Measurements from ENCODE around the gene ZNF439. TPM values are rescaled to one million over a fixed set of nuclear protein-coding genes. Genes with fewer than 3 reads are reported as not detected.
"Not testable (repeated sequence)": the region's sequence is repeated elsewhere in the genome, so short reads cannot be mapped to it uniquely, and the experiment has no call there.

ZNF439 gene
- 10 to 100 TPM; 16.0 to 16.8 TPM for total RNA-seq

- ATAC-seq (ENCODE audit: low read depth) (peak; percentile 99), DNase-seq (peak; percentile 91)
- peaks cover 11% of the 10 kb centered on the region for H3K4me1 Mint-ChIP-seq
- peaks cover 2% of the 10 kb centered on the region for H3K9me3 Mint-ChIP-seq
- H3K4me3 Mint-ChIP-seq = peak within 1 kb of the TSS; percentile 90
- H3K36me3 Mint-ChIP-seq = peaks cover 33% of the 10 kb centered on the region
- POLR2A ChIA-PET = interaction anchor here (0.6 to 2.8 kb wide), 6 partner anchors 9 to 691 kb away, joined by 3 to 13 read pairs (median 4); partner anchors contain the start of genes ZNF440, ZNF491 and ZNF700
- no peaks in the 10 kb centered on the region for H3K27me3 Mint-ChIP-seq
- H3K27ac Mint-ChIP-seq = peak within 1 kb of the TSS; percentile 89
These were observed at the start of gene ZNF439 for GRCh38 chr19:11848594-11849469. Gene ZNF439, plus strand, starts transcription at chr19:11848726. Its CDS starts 142 bp downstream, at chr19:11848868.

- Mint-ChIP-seq H3K36me3 (peaks cover 19% of the 10 kb centered on the region), H3K9me3 (peaks cover 33% of the 10 kb centered on the region), H3K27ac (no peak overlapping the region), H3K4me3 (no peak overlapping the region), H3K27me3 (no peaks in the 10 kb centered on the region), H3K4me1 (no peaks in the 10 kb centered on the region)
- DNase-seq (no peak), ATAC-seq (ENCODE audit: low read depth) (no peak)
- POLR2A ChIA-PET = interaction anchor here (0.6 kb wide), 1 partner anchor 210 kb away, joined by 4 read pairs; no protein-coding TSS in a partner anchor
These were observed 42.0 kb upstream of the ZNF439 start for GRCh38 chr19:11806354-11807098.

GRCh38 chr19:11807099-11807380 is 41.5 kb upstream of the ZNF439 start:
- no peaks in the 10 kb centered on the region for H3K27me3 Mint-ChIP-seq
- ATAC-seq (ENCODE audit: low read depth) (no peak), DNase-seq (no peak)
- H3K27ac Mint-ChIP-seq = no peak overlapping the region
- H3K9me3 Mint-ChIP-seq = peaks cover 33% of the 10 kb centered on the region
- H3K36me3 Mint-ChIP-seq = peaks cover 19% of the 10 kb centered on the region
- POLR2A ChIA-PET = interaction anchor here (0.6 kb wide), 2 partner anchors 60 to 210 kb away, joined by 3 to 4 read pairs; no protein-coding TSS in a partner anchor
- no peak overlapping the region for H3K4me3 Mint-ChIP-seq
- no peaks in the 10 kb centered on the region for H3K4me1 Mint-ChIP-seq

GRCh38 chr19:11813703-11814028 is 34.9 kb upstream of the ZNF439 start:
- ATAC-seq (ENCODE audit: low read depth) (peak; percentile 42), DNase-seq (no peak)
- peaks cover 35% of the 10 kb centered on the region for H3K36me3 Mint-ChIP-seq
- POLR2A ChIA-PET = interaction anchor here (1.0 to 2.7 kb wide), 4 partner anchors 16 to 76 kb away, joined by 3 to 18 read pairs (median 8); partner anchors contain the start of genes ZNF439 and ZNF491
- no peaks in the 10 kb centered on the region for H3K27me3 Mint-ChIP-seq
- H3K4me3 Mint-ChIP-seq = peak overlapping the region; percentile 87
- H3K9me3 Mint-ChIP-seq = peaks cover 20% of the 10 kb centered on the region
- H3K27ac Mint-ChIP-seq = peak overlapping the region; percentile 83
- H3K4me1 Mint-ChIP-seq = peaks cover 10% of the 10 kb centered on the region

- Mint-ChIP-seq H3K4me1 (peaks cover 10% of the 10 kb centered on the region), H3K27me3 (no peaks in the 10 kb centered on the region), H3K4me3 (peak within 1 kb of the TSS; percentile 87), H3K36me3 (peaks cover 36% of the 10 kb centered on the region), H3K9me3 (peaks cover 22% of the 10 kb centered on the region), H3K27ac (peak within 1 kb of the TSS; percentile 83)
- ATAC-seq (ENCODE audit: low read depth) = peak; percentile 98
- DNase-seq = peak; percentile 92
- POLR2A ChIA-PET = interaction anchor here (1.0 to 2.7 kb wide), 4 partner anchors 16 to 76 kb away, joined by 3 to 18 read pairs (median 8); partner anchors contain the start of genes ZNF439 and ZNF491
These were observed 34.4 kb upstream of the ZNF439 start, which contains the start of gene ZNF440 for GRCh38 chr19:11814029-11814699. Gene ZNF440, plus strand, starts transcription at chr19:11814273. Its CDS starts 175 bp downstream, at chr19:11814448.

- Mint-ChIP-seq H3K27ac (peak overlapping the region; percentile 61), H3K4me3 (peak overlapping the region; percentile 87), H3K9me3 (peaks cover 22% of the 10 kb centered on the region), H3K27me3 (no peaks in the 10 kb centered on the region), H3K36me3 (peaks cover 36% of the 10 kb centered on the region), H3K4me1 (peaks cover 10% of the 10 kb centered on the region)
- ATAC-seq (ENCODE audit: low read depth) (no peak), DNase-seq (no peak)
- POLR2A ChIA-PET = interaction anchor here (0.7 to 2.7 kb wide), 4 partner anchors 17 to 256 kb away, joined by 3 to 18 read pairs (median 8); partner anchors contain the start of genes ZNF439 and ZNF491
These were observed 33.9 kb upstream of the ZNF439 start for GRCh38 chr19:11814700-11815035.

- Mint-ChIP-seq H3K36me3 (peaks cover 66% of the 10 kb centered on the region), H3K27me3 (no peaks in the 10 kb centered on the region), H3K27ac (no peak overlapping the region), H3K4me3 (no peak overlapping the region), H3K4me1 (peaks cover 3% of the 10 kb centered on the region), H3K9me3 (peaks cover 23% of the 10 kb centered on the region)
- POLR2A ChIA-PET = no interaction called here
- ATAC-seq (ENCODE audit: low read depth) (no peak), DNase-seq (no peak)
These were observed 26.9 kb upstream of the ZNF439 start for GRCh38 chr19:11821474-11822109.

- ATAC-seq (ENCODE audit: low read depth); DNase-seq; H3K4me1 Mint-ChIP-seq; POLR2A ChIA-PET; H3K27me3 Mint-ChIP-seq; H3K27ac Mint-ChIP-seq; H3K4me3 Mint-ChIP-seq: not testable (repeated sequence)
- Mint-ChIP-seq H3K36me3 (peaks cover 84% of the 10 kb centered on the region), H3K9me3 (peaks cover 42% of the 10 kb centered on the region)
These were observed 19.3 kb upstream of the ZNF439 start for GRCh38 chr19:11828957-11829876.

GRCh38 chr19:11832253-11832912 is 16.1 kb upstream of the ZNF439 start:
- H3K36me3 Mint-ChIP-seq = peaks cover 77% of the 10 kb centered on the region
- H3K4me3 Mint-ChIP-seq = no peak overlapping the region
- H3K4me1 Mint-ChIP-seq = no peaks in the 10 kb centered on the region
- DNase-seq (no peak), ATAC-seq (ENCODE audit: low read depth) (no peak)
- POLR2A ChIA-PET = no interaction called here
- H3K9me3 Mint-ChIP-seq = peaks cover 51% of the 10 kb centered on the region
- H3K27ac Mint-ChIP-seq = no peak overlapping the region
- H3K27me3 Mint-ChIP-seq = no peaks in the 10 kb centered on the region

- H3K9me3 Mint-ChIP-seq = peaks cover 46% of the 10 kb centered on the region
These were observed 15.0 kb upstream of the ZNF439 start for GRCh38 chr19:11833541-11833940.

GRCh38 chr19:11835626-11836066 is 12.9 kb upstream of the ZNF439 start:
- H3K4me1 Mint-ChIP-seq; POLR2A ChIA-PET; H3K4me3 Mint-ChIP-seq; H3K27me3 Mint-ChIP-seq; DNase-seq; H3K27ac Mint-ChIP-seq; ATAC-seq (ENCODE audit: low read depth): not testable (repeated sequence)
- Mint-ChIP-seq H3K9me3 (peaks cover 44% of the 10 kb centered on the region), H3K36me3 (peaks cover 45% of the 10 kb centered on the region)

More at GRCh38 chr19:11833541-11833940, 15.0 kb upstream of the ZNF439 start:
- POLR2A ChIA-PET = no interaction called here
- Mint-ChIP-seq H3K4me3 (no peak overlapping the region), H3K27ac (no peak overlapping the region), H3K27me3 (no peaks in the 10 kb centered on the region), H3K36me3 (peaks cover 66% of the 10 kb centered on the region), H3K4me1 (no peaks in the 10 kb centered on the region)
- DNase-seq (no peak), ATAC-seq (ENCODE audit: low read depth) (no peak)
